Prostate gland (tissue), 2 donors: ENCODE measurements around the gene PILRA. TPM values are rescaled to one million over a fixed set of nuclear protein-coding genes. Genes with fewer than 3 reads are reported as not detected.
"Not testable (repeated sequence)": the region's sequence is repeated elsewhere in the genome, so short reads cannot be mapped to it uniquely, and the experiment has no call there.

Experiments
- DNase-seq: peaks from one replicate; pipeline ENCODE4 v3.0.0-alpha.2; 2019; ENCODE audit warnings: low spot score
- H3K27ac ChIP-seq, 2 donors: fragments of 200-600 bp; sonication (generic); 2 replicates each; pipeline ENCODE4 v1.5.1; 2017 to 2019
- H3K27me3 ChIP-seq: fragments of 200-600 bp; sonication (generic); replicated peaks from 2 replicates; pipeline ENCODE4 v1.5.1; 2019; ENCODE audit not compliant: insufficient read depth
- H3K36me3 ChIP-seq, 2 donors: fragments of 200-600 bp; sonication (generic); 1 replicate in 1 of 2; 2 replicates in 1 of 2; pipeline versions ENCODE4 v1.5.1 to v1.8.1; 2017 to 2019
- H3K4me1 ChIP-seq: fragments of 200-600 bp; sonication (generic); replicated peaks from 2 replicates; pipeline ENCODE4 v1.5.1; 2019
- H3K4me3 ChIP-seq, 2 donors: fragments of 200-600 bp; sonication (generic); 2 replicates each; pipeline ENCODE4 v1.5.1; 2017 to 2019
- H3K9me3 ChIP-seq: fragments of 200-600 bp; sonication (generic); 2 replicates; pipeline ENCODE4 v1.5.1; 2017
- POLR2A ChIP-seq: fragments of 450-650 bp; IDR thresholded peaks from one replicate; pipeline ENCODE4 v1.6.1; 2016; ENCODE audit warnings: antibody characterized with exemption, mild to moderate bottlenecking
- POLR2AphosphoS5 ChIP-seq: sonication (generic); formaldehyde crosslinking; IDR thresholded peaks from one replicate; pipeline ENCODE4 v1.6.1; 2017; ENCODE audit warnings: antibody characterized with exemption
- WGBS: methylation state at CpG from one replicate; pipeline ENCODE4 v1.1.5; 2018; 5-methylcytosine and 5-hydroxymethylcytosine counted together
- intact Hi-C: fragments of 100-400 bp; cut with DNase I; formaldehyde crosslinking; loops from one replicate; pipeline ENCODE4 v1.14.2; 2022
- total RNA-seq, 2 donors: library from RNA; depleted of rRNA; stranded (reverse); fragments of >200 nt; gene quantifications; one replicate each; pipeline ENCODE4 v1.1.0, GENCODE V29; 2016
- TF ChIP-seq, protein P1 (sequence below), 4 experiments: fragments of 200-600 bp in 2 of 4; fragments of 450-650 bp in 2 of 4; sonication (generic) in 2 of 4; IDR thresholded peaks; 1 replicate in 3 of 4; 2 replicates in 1 of 4; pipeline ENCODE4 v1.5.1; 2016 to 2019; ENCODE audit warnings: antibody characterized with exemption in 4 of 4, mild to moderate bottlenecking in 2 of 4, moderate library complexity in 2 of 4

PILRA gene
- total RNA-seq, 2 donors from 2014 or later, result 4.9 to 11.9 TPM

DNA sequence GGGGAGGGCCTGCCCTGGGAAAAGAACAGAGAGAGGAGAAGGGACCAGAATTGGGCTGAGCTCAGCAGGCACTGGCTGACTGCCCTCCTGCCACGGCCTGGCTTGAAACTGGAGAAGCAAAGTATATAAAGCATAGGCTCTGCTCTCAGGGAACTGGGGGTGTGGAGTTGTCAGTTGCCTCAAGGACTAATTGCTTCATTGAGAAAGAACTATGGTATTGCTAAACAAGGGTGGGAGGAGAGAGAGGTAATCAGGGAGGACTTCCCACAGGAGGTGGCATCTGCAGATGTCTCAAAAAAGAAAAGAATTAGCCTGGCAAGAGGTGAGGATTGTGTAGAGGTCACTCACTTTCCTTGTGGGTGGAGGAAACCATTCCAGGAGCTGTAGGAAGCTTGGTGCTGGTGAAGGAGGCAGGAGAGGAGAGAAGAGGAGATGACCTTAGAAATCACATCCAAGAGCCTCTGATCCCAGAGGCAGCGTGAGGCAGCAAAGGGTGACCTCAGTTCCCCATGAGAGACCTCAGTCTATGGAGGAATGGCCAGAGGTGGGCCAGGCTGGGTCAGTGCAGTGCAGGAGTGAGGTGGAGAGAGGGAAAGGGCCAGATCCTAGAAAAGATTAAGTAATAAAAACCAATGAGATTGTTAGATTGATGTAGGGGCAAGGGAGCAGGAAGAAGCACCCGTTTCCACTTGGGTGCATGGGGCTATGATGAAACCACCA lies 13.0 kb upstream of the PILRA start:
- no peak for TF ChIP-seq POLR2A
- TF ChIP-seq, protein P1, sequence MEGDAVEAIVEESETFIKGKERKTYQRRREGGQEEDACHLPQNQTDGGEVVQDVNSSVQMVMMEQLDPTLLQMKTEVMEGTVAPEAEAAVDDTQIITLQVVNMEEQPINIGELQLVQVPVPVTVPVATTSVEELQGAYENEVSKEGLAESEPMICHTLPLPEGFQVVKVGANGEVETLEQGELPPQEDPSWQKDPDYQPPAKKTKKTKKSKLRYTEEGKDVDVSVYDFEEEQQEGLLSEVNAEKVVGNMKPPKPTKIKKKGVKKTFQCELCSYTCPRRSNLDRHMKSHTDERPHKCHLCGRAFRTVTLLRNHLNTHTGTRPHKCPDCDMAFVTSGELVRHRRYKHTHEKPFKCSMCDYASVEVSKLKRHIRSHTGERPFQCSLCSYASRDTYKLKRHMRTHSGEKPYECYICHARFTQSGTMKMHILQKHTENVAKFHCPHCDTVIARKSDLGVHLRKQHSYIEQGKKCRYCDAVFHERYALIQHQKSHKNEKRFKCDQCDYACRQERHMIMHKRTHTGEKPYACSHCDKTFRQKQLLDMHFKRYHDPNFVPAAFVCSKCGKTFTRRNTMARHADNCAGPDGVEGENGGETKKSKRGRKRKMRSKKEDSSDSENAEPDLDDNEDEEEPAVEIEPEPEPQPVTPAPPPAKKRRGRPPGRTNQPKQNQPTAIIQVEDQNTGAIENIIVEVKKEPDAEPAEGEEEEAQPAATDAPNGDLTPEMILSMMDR (IDR thresholded peaks at IDR 0.05), result no peak
- TF ChIP-seq POLR2AphosphoS5, result no peak
- 87% methylated on average over 3 of the region's 3 CpGs for WGBS
- no peak for DNase-seq
- peaks cover 2 to 26% of the 10 kb centered on the region in 2 donors for H3K36me3 ChIP-seq
- H3K27me3 ChIP-seq, result no peaks in the 10 kb centered on the region
- H3K9me3 ChIP-seq, result no peaks in the 10 kb centered on the region
- H3K4me3 ChIP-seq, result no peak overlapping the region
- no peaks in the 10 kb centered on the region for H3K4me1 ChIP-seq
- intact Hi-C loops, result no loop called here
- no peak overlapping the region for H3K27ac ChIP-seq

- Histone ChIP-seq H3K36me3 (peaks cover 2 to 26% of the 10 kb centered on the region in 2 donors), H3K4me3 (no peak overlapping the region), H3K27me3 (no peaks in the 10 kb centered on the region), H3K27ac (no peak overlapping the region), H3K4me1 (no peaks in the 10 kb centered on the region), H3K9me3 (no peaks in the 10 kb centered on the region)
- TF ChIP-seq, protein P1 (IDR thresholded peaks at IDR 0.05), result no peak
- intact Hi-C loops, result no loop called here
- DNase-seq, result no peak
Measured at GRCh38 chr7:100363098-100363497, 10.2 kb upstream of the PILRA start.

DNA sequence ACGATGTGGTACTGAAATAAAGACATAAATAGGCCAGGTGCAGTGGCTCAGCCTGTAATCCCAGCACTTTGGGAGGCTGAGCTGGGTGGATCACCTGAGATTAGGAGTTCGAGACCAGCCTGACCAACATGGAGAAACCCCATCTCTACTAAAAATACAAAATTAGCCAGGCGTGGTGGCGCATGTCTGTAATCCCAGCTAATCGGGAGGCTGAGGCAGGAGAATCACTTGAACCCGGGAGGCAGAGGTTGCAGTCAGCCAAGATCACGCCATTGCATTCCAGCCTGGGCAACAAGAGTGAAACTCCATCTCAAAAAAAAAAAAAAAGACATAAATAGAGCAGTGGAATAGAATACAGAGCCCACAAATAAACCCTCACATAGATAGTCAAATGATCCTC lies 9.5 kb upstream of the PILRA start:
- H3K27ac ChIP-seq, H3K9me3 ChIP-seq, H3K27me3 ChIP-seq, H3K4me1 ChIP-seq, H3K4me3 ChIP-seq, DNase-seq, intact Hi-C loops: not testable (repeated sequence)
- H3K36me3 ChIP-seq, result peaks cover 2 to 26% of the 10 kb centered on the region in 2 donors
- WGBS, result 97% methylated on average over 7 of the region's 7 CpGs

DNA sequence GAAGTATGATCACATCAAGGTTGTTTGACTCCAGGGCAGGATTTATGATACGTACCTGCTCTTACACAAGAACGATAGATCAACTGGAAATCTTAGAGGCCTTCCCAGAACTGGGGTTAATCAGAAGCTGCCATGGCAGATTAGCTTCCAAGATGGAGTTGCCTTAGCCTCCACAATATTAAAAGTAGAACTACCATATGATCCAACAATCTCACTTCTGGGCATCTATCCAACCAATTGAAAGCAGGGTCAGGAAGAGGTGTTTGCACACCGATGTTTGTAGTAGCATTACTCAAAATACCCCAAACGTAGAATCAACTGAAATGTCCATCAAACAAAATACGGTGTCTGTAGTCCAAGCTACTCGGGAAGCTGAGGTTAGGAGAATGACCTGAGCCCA lies 8.8 kb upstream of the PILRA start:
- H3K4me3 ChIP-seq, result no peak overlapping the region
- H3K4me1 ChIP-seq, result no peaks in the 10 kb centered on the region
- no peaks in the 10 kb centered on the region for H3K9me3 ChIP-seq
- intact Hi-C loops, result no loop called here
- WGBS, result 91% methylated on average over 6 of the region's 6 CpGs
- no peak for TF ChIP-seq POLR2A
- TF ChIP-seq, protein P1 (IDR thresholded peaks at IDR 0.05), result no peak
- TF ChIP-seq POLR2AphosphoS5, result no peak
- no peaks in the 10 kb centered on the region for H3K27me3 ChIP-seq
- no peak overlapping the region for H3K27ac ChIP-seq
- peaks cover 2 to 20% of the 10 kb centered on the region in 2 donors for H3K36me3 ChIP-seq
- no peak for DNase-seq

- 95% methylated on average over 7 of the region's 7 CpGs for WGBS
- H3K27me3 ChIP-seq, DNase-seq, H3K36me3 ChIP-seq, H3K4me1 ChIP-seq, intact Hi-C loops, H3K27ac ChIP-seq, H3K9me3 ChIP-seq, H3K4me3 ChIP-seq: not testable (repeated sequence)
Measured at GRCh38 chr7:100365998-100366367, 7.3 kb upstream of the PILRA start.

GRCh38 chr7:100366411-100367250 lies 6.7 kb upstream of the PILRA start:
- DNase-seq, result no peak
- no peak for TF ChIP-seq POLR2A
- TF ChIP-seq, protein P1 (IDR thresholded peaks at IDR 0.05), result no peak
- no peak for TF ChIP-seq POLR2AphosphoS5
- 88% methylated on average over 16 of the region's 16 CpGs for WGBS
- no peaks in the 10 kb centered on the region for H3K4me1 ChIP-seq
- H3K27ac ChIP-seq, result no peak overlapping the region
- intact Hi-C loops, result no loop called here
- no peak overlapping the region for H3K4me3 ChIP-seq
- peaks cover 0 to 2% of the 10 kb centered on the region in 2 donors for H3K36me3 ChIP-seq
- no peaks in the 10 kb centered on the region for H3K27me3 ChIP-seq
- H3K9me3 ChIP-seq, result no peaks in the 10 kb centered on the region
